Gastrocnemius medialis (tissue), 4 donors: ENCODE measurements around the gene SSU72.
"Not testable (repeated sequence)": the region's sequence is repeated elsewhere in the genome, so short reads cannot be mapped to it uniquely, and the experiment has no call there.

Experiments
- POLR2A ChIP-seq, 2 donors: fragments of 450-650 bp; IDR thresholded peaks; one replicate each; pipeline ENCODE4 v1.6.1; 2017; ENCODE audit warnings: antibody characterized with exemption in 2 of 2, mild to moderate bottlenecking in 2 of 2, moderate library complexity in 2 of 2
- TF ChIP-seq, protein P1 (sequence below), 5 experiments: fragments of 450-650 bp in 3 of 5; fragments of 200-600 bp in 2 of 5; sonication (generic) in 2 of 5; IDR thresholded peaks in 4 of 5; conservative IDR thresholded peaks in 1 of 5; 1 replicate in 4 of 5; 2 replicates in 1 of 5; pipeline ENCODE4 v1.5.1; 2016 to 2019; ENCODE audit warnings: antibody characterized with exemption in 5 of 5, mild to moderate bottlenecking in 3 of 5, moderate library complexity in 3 of 5

- TF ChIP-seq, protein P1, sequence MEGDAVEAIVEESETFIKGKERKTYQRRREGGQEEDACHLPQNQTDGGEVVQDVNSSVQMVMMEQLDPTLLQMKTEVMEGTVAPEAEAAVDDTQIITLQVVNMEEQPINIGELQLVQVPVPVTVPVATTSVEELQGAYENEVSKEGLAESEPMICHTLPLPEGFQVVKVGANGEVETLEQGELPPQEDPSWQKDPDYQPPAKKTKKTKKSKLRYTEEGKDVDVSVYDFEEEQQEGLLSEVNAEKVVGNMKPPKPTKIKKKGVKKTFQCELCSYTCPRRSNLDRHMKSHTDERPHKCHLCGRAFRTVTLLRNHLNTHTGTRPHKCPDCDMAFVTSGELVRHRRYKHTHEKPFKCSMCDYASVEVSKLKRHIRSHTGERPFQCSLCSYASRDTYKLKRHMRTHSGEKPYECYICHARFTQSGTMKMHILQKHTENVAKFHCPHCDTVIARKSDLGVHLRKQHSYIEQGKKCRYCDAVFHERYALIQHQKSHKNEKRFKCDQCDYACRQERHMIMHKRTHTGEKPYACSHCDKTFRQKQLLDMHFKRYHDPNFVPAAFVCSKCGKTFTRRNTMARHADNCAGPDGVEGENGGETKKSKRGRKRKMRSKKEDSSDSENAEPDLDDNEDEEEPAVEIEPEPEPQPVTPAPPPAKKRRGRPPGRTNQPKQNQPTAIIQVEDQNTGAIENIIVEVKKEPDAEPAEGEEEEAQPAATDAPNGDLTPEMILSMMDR (IDR thresholded peaks at IDR 0.05 in 4 of 5, conservative IDR thresholded peaks at IDR 0.05 in 1 of 5), result not testable (repeated sequence)
- not testable (repeated sequence) for TF ChIP-seq POLR2A (IDR thresholded peaks at IDR 0.05)
These were observed 51.0 kb downstream of the SSU72 start for GRCh38 chr1:1523651-1524050.
